Endodermal cell (in vitro differentiated cells): ENCODE data around the gene PDE4D. TPM values are rescaled to one million over a fixed set of nuclear protein-coding genes. Genes with fewer than 3 reads are reported as not detected.
A peak's percentile ranks its signal among the peaks of the same experiment; 100 is the strongest.

ENCODE experiments used
- DNase-seq: peaks from one replicate; pipeline ENCODE4 v3.0.0-alpha.2; 2017
- H3K27ac ChIP-seq: 2 replicates; pipeline ENCODE4 v1.5.1; 2013; ENCODE audit warnings: mild to moderate bottlenecking, low read depth, low read length, moderate library complexity
- H3K27me3 ChIP-seq: 2 replicates; pipeline ENCODE4 v1.6.1; 2013; ENCODE audit warnings: mild to moderate bottlenecking, low read length, moderate library complexity; ENCODE audit not compliant: insufficient read depth, control insufficient read depth, poor library complexity, severe bottlenecking
- H3K36me3 ChIP-seq: 2 replicates; pipeline ENCODE4 v1.7.0; 2013; ENCODE audit warnings: mild to moderate bottlenecking, low read length, moderate library complexity; ENCODE audit not compliant: control insufficient read depth, insufficient read depth
- H3K4me1 ChIP-seq: one replicate; pipeline ENCODE4 v1.7.0; 2013; ENCODE audit warnings: low read length; ENCODE audit not compliant: control insufficient read depth, insufficient read depth
- H3K4me3 ChIP-seq: 2 replicates; pipeline ENCODE4 v1.5.1; 2013; ENCODE audit warnings: mild to moderate bottlenecking, low read length, moderate library complexity
- H3K9ac ChIP-seq: 2 replicates; pipeline ENCODE4 v1.6.1; 2013; ENCODE audit warnings: mild to moderate bottlenecking, low read length, moderate library complexity; ENCODE audit not compliant: poor library complexity, severe bottlenecking; ENCODE audit errors: extremely low read depth
- H3K9me3 ChIP-seq: 2 replicates; pipeline ENCODE4 v1.6.1; 2013; ENCODE audit warnings: mild to moderate bottlenecking, low read length, moderate library complexity; ENCODE audit not compliant: control insufficient read depth
- H3K27ac Mint-ChIP-seq: 2 replicates; pipeline ENCODE4 v1.8.0; 2020; ENCODE audit warnings: mixed read lengths
- H3K27me3 Mint-ChIP-seq: 2 replicates; pipeline ENCODE4 v1.8.0; 2021; ENCODE audit warnings: mild to moderate bottlenecking, mixed read lengths; ENCODE audit not compliant: insufficient read depth
- H3K36me3 Mint-ChIP-seq: 2 replicates; pipeline ENCODE4 v1.8.0; 2020; ENCODE audit warnings: low read depth, mixed read lengths
- H3K4me1 Mint-ChIP-seq: 2 replicates; pipeline ENCODE4 v1.8.0; 2020; ENCODE audit warnings: mixed read lengths
- H3K4me3 Mint-ChIP-seq: 2 replicates; pipeline ENCODE4 v1.8.0; 2020; ENCODE audit warnings: mild to moderate bottlenecking, moderate library complexity, mixed read lengths
- H3K9me3 Mint-ChIP-seq: 2 replicates; pipeline ENCODE4 v1.8.0; 2020; ENCODE audit warnings: mild to moderate bottlenecking, mixed read lengths
- WGBS, 2 experiments: methylation state at CpG; one replicate each; pipeline versions ENCODE4 v1.1.5 to v1.1.7; 2013; ENCODE audit warnings: missing lambda C conversion rate in 2 of 2, mixed read lengths in 1 of 2; ENCODE audit not compliant: insufficient coverage in 1 of 2, insufficient read length in 1 of 2; 5-methylcytosine and 5-hydroxymethylcytosine counted together
- total RNA-seq, 2 donors: library from RNA; stranded (reverse); fragmentation: NEBNext Ultra II Directional in 1 of 2; extraction: Animal tissue kit (Norgen Biotek cat#: 25700) in 1 of 2; gene quantifications; 2 replicates in 1 of 2; 3 replicates in 1 of 2; pipeline ENCODE4 v1.2.1, GENCODE V29; 2021
- TF ChIP-seq, protein P1 (sequence below): fragments of 200-600 bp; sonication (generic); conservative IDR thresholded peaks from 2 replicates; pipeline ENCODE4 v1.5.0; 2021; ENCODE audit warnings: antibody characterized with exemption, mild to moderate bottlenecking

PDE4D gene
- total RNA-seq, 2 donors from 2014 or later, result 9.2 to 11.4 TPM

DNA sequence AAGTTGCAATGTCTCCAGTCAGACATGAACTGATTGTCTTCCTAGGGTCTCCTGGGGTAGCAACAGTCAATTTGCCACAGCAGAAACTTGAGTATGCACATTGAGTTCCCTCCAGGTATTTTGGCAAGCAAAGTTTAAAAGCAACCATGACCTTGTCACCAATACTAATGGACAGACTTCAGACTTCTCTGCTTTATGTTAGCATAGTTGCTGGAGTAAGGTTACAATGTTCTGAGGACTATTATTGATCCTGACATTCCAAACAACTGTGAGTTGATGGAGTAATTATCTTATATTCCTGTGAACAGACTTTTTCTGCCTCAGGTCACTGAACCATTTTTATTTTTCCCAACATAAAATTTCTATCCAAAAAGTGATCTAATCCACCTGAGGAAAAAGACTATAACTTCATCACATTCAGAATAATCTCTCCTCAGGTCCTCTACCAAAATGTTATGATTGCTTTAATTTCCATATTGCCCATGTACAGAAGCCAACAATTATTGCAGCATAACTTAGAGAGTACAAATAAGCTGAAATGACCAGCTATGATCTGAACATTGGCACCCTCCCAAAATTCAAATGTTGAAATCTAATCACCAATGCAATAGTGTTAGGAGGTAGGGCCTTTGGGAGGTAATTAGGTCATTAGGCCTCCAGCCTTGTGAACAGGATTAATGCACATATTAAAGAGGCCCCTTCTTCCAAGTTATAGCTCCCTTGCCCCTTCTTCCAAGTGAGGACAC lies 228.3 kb downstream of the PDE4D start:
- no peak for DNase-seq
- Mint-ChIP-seq H3K9me3 (no peaks in the 10 kb centered on the region), H3K27ac (no peak overlapping the region), H3K4me3 (no peak overlapping the region), H3K4me1 (peaks cover 19% of the 10 kb centered on the region), H3K36me3 (no peaks in the 10 kb centered on the region), H3K27me3 (no peaks in the 10 kb centered on the region)
- Histone ChIP-seq H3K27me3 (no peaks in the 10 kb centered on the region), H3K27ac (no peak overlapping the region), H3K4me1 (peaks cover 13% of the 10 kb centered on the region), H3K9ac (no peak overlapping the region), H3K4me3 (no peak overlapping the region), H3K9me3 (no peaks in the 10 kb centered on the region), H3K36me3 (no peaks in the 10 kb centered on the region)
- TF ChIP-seq, protein P1, sequence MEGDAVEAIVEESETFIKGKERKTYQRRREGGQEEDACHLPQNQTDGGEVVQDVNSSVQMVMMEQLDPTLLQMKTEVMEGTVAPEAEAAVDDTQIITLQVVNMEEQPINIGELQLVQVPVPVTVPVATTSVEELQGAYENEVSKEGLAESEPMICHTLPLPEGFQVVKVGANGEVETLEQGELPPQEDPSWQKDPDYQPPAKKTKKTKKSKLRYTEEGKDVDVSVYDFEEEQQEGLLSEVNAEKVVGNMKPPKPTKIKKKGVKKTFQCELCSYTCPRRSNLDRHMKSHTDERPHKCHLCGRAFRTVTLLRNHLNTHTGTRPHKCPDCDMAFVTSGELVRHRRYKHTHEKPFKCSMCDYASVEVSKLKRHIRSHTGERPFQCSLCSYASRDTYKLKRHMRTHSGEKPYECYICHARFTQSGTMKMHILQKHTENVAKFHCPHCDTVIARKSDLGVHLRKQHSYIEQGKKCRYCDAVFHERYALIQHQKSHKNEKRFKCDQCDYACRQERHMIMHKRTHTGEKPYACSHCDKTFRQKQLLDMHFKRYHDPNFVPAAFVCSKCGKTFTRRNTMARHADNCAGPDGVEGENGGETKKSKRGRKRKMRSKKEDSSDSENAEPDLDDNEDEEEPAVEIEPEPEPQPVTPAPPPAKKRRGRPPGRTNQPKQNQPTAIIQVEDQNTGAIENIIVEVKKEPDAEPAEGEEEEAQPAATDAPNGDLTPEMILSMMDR, result no peak

DNA sequence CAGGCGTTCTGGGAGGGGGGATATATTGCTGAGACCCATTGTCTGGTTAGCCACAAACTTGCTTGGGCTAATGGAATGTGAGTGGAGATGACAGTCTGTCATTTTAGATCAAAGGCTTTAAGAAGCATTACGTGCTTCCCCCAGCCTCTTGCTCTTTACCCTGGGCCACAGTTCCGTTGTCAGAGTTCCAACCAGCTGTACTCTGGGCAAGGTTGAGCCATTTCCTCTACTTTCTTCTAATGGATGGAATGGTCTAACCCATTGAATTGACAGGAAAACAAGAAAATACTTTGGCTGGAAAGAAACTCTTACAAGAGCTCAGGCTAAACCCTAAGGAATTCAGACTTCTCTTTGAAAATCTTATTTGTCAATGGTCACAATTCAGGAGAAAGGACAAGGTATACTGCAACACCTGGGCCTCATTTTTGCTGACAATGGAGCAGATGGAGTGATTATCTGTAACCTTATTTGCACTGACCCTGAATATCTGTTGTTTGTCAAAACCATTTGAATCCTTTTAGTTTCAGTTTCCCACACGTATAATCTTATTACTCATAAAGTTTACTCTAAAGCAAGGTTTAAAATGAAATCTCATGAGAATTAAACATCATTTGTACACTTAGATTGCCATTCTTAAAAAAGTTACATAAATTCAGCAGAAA lies 231.4 kb downstream of the PDE4D start:
- H3K9me3 ChIP-seq, result no peaks in the 10 kb centered on the region
- no peak overlapping the region for H3K4me3 ChIP-seq
- TF ChIP-seq, protein P1, result no peak
- H3K27ac ChIP-seq, result peak overlapping the region; percentile 13
- Mint-ChIP-seq H3K9me3 (no peaks in the 10 kb centered on the region), H3K36me3 (no peaks in the 10 kb centered on the region), H3K4me3 (no peak overlapping the region), H3K27me3 (no peaks in the 10 kb centered on the region), H3K4me1 (peaks cover 31% of the 10 kb centered on the region), H3K27ac (peak overlapping the region; percentile 43)
- H3K9ac ChIP-seq, result peak overlapping the region; percentile 11
- H3K36me3 ChIP-seq, result no peaks in the 10 kb centered on the region
- H3K4me1 ChIP-seq, result peaks cover 20% of the 10 kb centered on the region
- 65 to 75% methylated on average over 2 to 4 of the region's 4 CpGs for WGBS, 2 experiments
- DNase-seq, result peak; percentile 47
- no peaks in the 10 kb centered on the region for H3K27me3 ChIP-seq

DNA sequence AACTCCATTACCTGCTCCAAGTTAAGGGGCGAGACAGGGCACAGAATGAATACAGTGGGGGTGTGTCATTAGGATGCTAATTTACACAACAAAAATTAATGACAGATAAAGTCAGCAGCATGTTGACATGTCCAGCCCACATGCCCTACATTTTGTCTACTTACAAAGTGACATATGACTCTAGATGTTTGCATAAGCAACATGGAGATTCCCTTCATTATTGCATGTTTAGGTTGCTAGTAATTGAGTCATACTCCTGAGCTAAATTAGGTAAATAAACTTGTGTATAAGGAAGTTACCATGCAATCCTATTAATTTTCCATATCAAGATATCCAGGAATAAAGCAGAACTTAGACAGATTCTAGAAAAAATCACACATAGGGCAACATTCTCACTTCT lies 232.2 kb downstream of the PDE4D start:
- Histone ChIP-seq H3K27ac (no peak overlapping the region), H3K9ac (no peak overlapping the region), H3K36me3 (no peaks in the 10 kb centered on the region), H3K4me1 (peaks cover 20% of the 10 kb centered on the region), H3K27me3 (no peaks in the 10 kb centered on the region), H3K9me3 (no peaks in the 10 kb centered on the region), H3K4me3 (no peak overlapping the region)
- Mint-ChIP-seq H3K9me3 (no peaks in the 10 kb centered on the region), H3K36me3 (no peaks in the 10 kb centered on the region), H3K4me3 (no peak overlapping the region), H3K27me3 (no peaks in the 10 kb centered on the region), H3K4me1 (peaks cover 31% of the 10 kb centered on the region), H3K27ac (no peak overlapping the region)
- TF ChIP-seq, protein P1, result no peak
- no peak for DNase-seq
- WGBS, 2 experiments, result 88% methylated on average over 1 of the region's 1 CpG; no CpG with 5 or more reads in 1 of the 2 experiments
